GM12873 (cell line): ENCODE measurements around the gene KRTAP9-2.
"Not testable (repeated sequence)": the region's sequence is repeated elsewhere in the genome, so short reads cannot be mapped to it uniquely, and the experiment has no call there.

ENCODE experiments used
- CTCF ChIP-seq: IDR thresholded peaks from 2 replicates; pipeline ENCODE4 v1.5.1; 2012; ENCODE audit warnings: low read depth, mild to moderate bottlenecking, moderate library complexity, low read length, control low read depth; ENCODE audit not compliant: insufficient read depth; ENCODE audit errors: missing control alignments

KRTAP9-2 gene

GRCh38 chr17:41186872-41187271, 39.6 kb upstream of the KRTAP9-2 start:
- TF ChIP-seq CTCF = no peak

GRCh38 chr17:41189837-41190318, 36.6 kb upstream of the KRTAP9-2 start, which contains the start of gene KRTAP9-1:
TSS of gene KRTAP9-1 (plus strand) at chr17:41189887. CDS start at chr17:41189887, 0 bp downstream.
- TF ChIP-seq CTCF = not testable (repeated sequence)

- TF ChIP-seq CTCF = no peak
Measured at GRCh38 chr17:41190328-41190727, 36.1 kb upstream of the KRTAP9-2 start.

GRCh38 chr17:41196068-41196467, 30.4 kb upstream of the KRTAP9-2 start:
- no peak for TF ChIP-seq CTCF

- TF ChIP-seq CTCF = no peak
Measured at GRCh38 chr17:41199421-41200078, 26.9 kb upstream of the KRTAP9-2 start.

- TF ChIP-seq CTCF = no peak
Measured at GRCh38 chr17:41211845-41212466, 14.5 kb upstream of the KRTAP9-2 start.

GRCh38 chr17:41212524-41213169, 13.8 kb upstream of the KRTAP9-2 start:
- no peak for TF ChIP-seq CTCF
